HFF-Myc (cell line): ENCODE results near the gene DOCK4.

Experiments
- DNase-seq: peaks from one replicate; pipeline ENCODE4 v3.0.0-alpha.2; 2011; ENCODE audit warnings: low read depth; ENCODE audit errors: extremely low read depth
- H3K4me3 ChIP-seq: replicated peaks from 2 replicates; pipeline ENCODE4 v1.5.1; 2011; ENCODE audit warnings: low read depth, mild to moderate bottlenecking, control low read depth, low read length
- TF ChIP-seq, protein P1 (sequence below): IDR thresholded peaks from 2 replicates; pipeline ENCODE4 v1.5.1; 2012; ENCODE audit warnings: mild to moderate bottlenecking, low read depth, low read length, control low read depth; ENCODE audit errors: missing control alignments

Gene DOCK4

DNA sequence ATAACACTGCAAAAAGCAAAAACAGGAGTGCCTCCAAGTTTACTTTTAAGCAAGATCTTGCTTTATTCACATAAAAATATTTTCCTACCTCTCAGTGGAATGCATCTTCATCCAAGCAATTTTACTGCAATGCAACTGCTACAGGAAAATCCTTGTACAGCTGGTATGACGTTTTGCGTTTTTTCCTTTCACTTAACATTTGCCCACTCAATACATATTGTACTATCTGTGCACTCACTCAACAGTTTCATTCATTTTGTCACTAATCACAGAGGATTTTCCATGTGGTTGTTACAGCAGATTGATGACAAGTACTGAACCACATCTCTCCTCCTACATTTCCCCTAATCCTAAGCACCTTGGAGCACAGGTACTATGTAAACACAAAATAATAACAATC is 421.9 kb downstream of the DOCK4 start:
- DNase-seq: no peak
- TF ChIP-seq, protein P1, sequence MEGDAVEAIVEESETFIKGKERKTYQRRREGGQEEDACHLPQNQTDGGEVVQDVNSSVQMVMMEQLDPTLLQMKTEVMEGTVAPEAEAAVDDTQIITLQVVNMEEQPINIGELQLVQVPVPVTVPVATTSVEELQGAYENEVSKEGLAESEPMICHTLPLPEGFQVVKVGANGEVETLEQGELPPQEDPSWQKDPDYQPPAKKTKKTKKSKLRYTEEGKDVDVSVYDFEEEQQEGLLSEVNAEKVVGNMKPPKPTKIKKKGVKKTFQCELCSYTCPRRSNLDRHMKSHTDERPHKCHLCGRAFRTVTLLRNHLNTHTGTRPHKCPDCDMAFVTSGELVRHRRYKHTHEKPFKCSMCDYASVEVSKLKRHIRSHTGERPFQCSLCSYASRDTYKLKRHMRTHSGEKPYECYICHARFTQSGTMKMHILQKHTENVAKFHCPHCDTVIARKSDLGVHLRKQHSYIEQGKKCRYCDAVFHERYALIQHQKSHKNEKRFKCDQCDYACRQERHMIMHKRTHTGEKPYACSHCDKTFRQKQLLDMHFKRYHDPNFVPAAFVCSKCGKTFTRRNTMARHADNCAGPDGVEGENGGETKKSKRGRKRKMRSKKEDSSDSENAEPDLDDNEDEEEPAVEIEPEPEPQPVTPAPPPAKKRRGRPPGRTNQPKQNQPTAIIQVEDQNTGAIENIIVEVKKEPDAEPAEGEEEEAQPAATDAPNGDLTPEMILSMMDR: no peak
- H3K4me3 ChIP-seq: no peak overlapping the region

DNA sequence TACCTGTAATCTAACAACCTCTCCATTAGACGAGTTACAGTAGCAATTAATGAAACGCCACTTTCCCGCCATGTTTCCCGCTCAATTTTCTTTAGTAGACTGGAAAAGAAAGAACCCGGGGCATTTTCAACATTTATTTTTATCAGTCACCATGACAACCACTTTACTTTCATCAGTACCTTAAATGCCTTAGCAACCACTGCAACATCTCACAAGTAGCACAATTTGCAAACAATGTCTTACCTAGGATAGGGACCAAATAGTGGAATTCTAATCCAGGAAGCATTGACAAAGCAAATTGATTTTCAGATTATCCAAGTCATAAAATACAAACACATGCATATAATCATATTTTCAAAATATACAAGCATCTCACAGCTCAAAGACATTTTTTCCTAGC is 422.3 kb downstream of the DOCK4 start:
- DNase-seq: no peak
- H3K4me3 ChIP-seq: no peak overlapping the region
- TF ChIP-seq, protein P1: no peak

DNA sequence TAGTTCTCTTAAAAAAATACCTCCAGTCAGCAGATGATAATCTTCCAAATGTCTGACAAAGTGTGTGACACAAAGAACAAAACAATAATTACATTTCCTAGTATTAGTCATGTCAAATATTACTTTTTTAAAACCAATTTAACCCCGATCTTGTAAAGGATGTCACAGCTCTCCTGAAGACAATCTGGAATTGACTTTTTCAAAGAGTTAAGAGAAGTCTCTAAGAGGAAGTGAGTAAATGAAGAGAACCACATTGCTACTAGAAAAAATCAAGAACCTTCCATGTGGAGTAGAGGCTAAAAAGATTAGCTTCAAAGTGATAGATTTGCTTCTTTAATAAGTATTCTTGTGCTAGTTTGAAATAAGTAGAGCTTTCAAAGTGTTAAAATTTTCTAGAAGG is 425.7 kb downstream of the DOCK4 start:
- TF ChIP-seq, protein P1: no peak
- no peak overlapping the region for H3K4me3 ChIP-seq
- no peak for DNase-seq

DNA sequence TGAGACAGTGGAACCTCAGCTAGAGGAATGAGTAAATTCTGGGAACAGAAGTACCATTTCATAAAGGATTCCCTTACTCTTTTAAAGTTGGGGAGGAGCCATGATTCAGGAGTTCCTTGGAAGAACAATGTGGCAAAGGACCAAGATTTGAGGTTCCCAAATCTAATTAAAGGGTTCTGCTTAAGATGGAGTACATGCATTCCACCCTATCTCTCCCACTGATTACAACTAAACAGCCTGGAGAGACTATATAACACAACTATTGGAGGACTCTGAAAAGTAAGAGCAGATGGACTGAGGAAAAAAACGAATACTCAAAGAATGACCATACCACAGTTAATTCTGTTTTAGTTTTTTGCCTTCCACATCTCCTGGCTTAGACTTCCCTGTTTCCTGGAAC is 431.0 kb downstream of the DOCK4 start:
- DNase-seq: no peak
- TF ChIP-seq, protein P1: no peak
- no peak overlapping the region for H3K4me3 ChIP-seq

DNA sequence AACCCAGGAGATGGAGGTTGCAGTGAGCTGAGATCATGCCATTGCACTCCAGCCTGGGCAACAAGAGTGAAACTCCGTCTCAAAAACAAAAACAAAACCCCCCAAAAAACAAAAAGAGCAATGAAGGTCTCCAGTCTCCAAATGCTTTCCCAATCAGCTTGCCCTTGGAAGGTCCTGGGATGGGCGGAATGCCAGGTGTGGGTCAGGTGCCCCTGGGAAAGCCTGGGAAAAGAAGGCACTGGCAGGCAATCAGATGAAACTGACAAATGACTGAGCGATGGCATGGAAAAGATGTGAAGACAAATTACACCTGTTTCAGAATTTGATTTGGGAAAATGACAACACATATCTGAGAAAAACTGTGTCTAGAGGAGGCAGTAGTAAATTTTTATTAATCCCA is 433.5 kb downstream of the DOCK4 start:
- no peak overlapping the region for H3K4me3 ChIP-seq
- DNase-seq: no peak
- TF ChIP-seq, protein P1: no peak

DNA sequence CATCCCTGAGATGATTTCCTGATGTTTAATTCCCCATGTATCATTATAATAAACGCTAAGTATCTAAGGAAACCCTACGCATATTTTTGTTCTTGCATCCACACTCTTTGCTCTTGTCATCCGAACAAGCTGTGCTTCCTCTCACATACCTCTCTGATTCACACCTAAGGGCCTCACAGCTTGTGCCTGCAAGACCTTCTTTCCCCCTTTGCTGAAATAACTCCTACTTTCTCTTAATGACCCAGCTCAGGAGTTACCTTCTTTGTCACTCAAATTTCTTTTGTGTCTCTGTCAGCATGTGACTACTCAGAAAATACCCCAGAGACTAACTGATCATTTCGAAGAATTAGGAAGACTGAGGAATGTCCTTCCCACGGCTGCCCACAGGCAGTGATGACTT is 434.6 kb downstream of the DOCK4 start:
- H3K4me3 ChIP-seq: no peak overlapping the region
- no peak for DNase-seq
- TF ChIP-seq, protein P1: no peak

DNA sequence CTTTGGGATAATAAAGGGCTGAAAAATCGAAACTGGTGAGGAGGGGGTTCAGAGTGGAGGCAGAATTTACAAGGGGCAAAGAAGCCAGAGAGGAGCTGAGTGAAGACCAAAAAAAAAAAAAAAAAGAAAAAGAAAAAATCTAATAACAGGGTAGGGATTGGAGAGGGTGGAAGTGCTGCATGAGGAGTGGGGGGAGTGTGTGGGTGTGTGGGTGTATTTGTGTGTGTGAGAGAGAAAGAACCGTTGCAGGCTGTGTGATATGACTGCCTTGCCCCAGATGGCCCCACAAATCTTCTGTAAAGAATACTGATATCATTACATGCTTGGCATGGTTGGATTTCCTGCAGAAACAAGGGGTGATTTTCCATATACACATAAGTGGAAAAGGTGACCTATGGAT is 436.1 kb downstream of the DOCK4 start:
- TF ChIP-seq, protein P1: no peak
- H3K4me3 ChIP-seq: no peak overlapping the region
- no peak for DNase-seq
